Left lung (tissue), 10 donors: ENCODE data around the gene UBAC2. TPM values are rescaled to one million over a fixed set of nuclear protein-coding genes. Genes with fewer than 3 reads are reported as not detected.
"Not testable (repeated sequence)": the region's sequence is repeated elsewhere in the genome, so short reads cannot be mapped to it uniquely, and the experiment has no call there.

Experiments
- ATAC-seq: fragments of 200-7000 bp; cut with Tn5 transposase; one replicate; pipeline ENCODE4 v1.9.1; 2020; ENCODE audit warnings: moderate library complexity
- DNase-seq, 4 donors: peaks; one replicate each; pipeline ENCODE4 v3.0.0-alpha.2; 2013 to 2020
- H3K27ac ChIP-seq, 2 donors: fragments of 200-600 bp; sonication (generic) in 1 of 2; one replicate each; pipeline versions ENCODE4 v1.5.0 to v1.8.0; 2020 to 2021
- H3K27me3 ChIP-seq, 2 donors: fragments of 200-600 bp; sonication (generic) in 1 of 2; one replicate each; pipeline versions ENCODE4 v1.5.0 to v1.8.0; 2020 to 2021
- H3K36me3 ChIP-seq, 2 donors: fragments of 200-600 bp; sonication (generic) in 1 of 2; one replicate each; pipeline versions ENCODE4 v1.5.0 to v1.8.0; 2020 to 2021
- H3K4me1 ChIP-seq, 2 donors: fragments of 200-600 bp; one replicate each; pipeline ENCODE4 v1.8.0; 2021
- H3K4me3 ChIP-seq, 2 donors: fragments of 200-600 bp; sonication (generic) in 1 of 2; one replicate each; pipeline versions ENCODE4 v1.5.0 to v1.8.0; 2020 to 2021; ENCODE audit warnings: mild to moderate bottlenecking in 1 of 2
- H3K9me3 ChIP-seq, 2 donors: fragments of 200-600 bp; sonication (generic) in 1 of 2; one replicate each; pipeline versions ENCODE4 v1.5.0 to v1.8.0; 2020 to 2021
- intact Hi-C, 2 donors: fragments of 100-400 bp; cut with DNase I; formaldehyde crosslinking; loops; one replicate each; pipeline versions ENCODE4 v1.11.2 to v1.14.2; 2022
- polyA plus RNA-seq, 6 donors: library from polyadenylated mRNA; unstranded; fragments of 120-200 nt; gene quantifications; one replicate each; pipeline ENCODE4 v1.2.1, GENCODE V29; 2013; ENCODE audit not compliant: insufficient read length in 6 of 6
- total RNA-seq, 2 donors: library from RNA; stranded (reverse); fragmentation: NEBNext Ultra II Directional; extraction: Animal tissue kit (Norgen Biotek cat#: 25700); gene quantifications; one replicate each; pipeline ENCODE4 v1.2.1, GENCODE V29; 2021
- TF ChIP-seq, protein P1 (sequence below), 2 donors: fragments of 200-600 bp; sonication (generic) in 1 of 2; IDR thresholded peaks; one replicate each; pipeline versions ENCODE4 v1.5.0 to v1.8.0; 2021; ENCODE audit warnings: antibody characterized with exemption in 2 of 2
- donor health status: DM: no; HTN: yes; CAD: no.
- donor health status: DM: no; HTN: no; CAD: no.

UBAC2 gene
- total and polyA plus RNA-seq, 8 donors, result 56.1 to 71.6 (median 66.4) TPM

DNA sequence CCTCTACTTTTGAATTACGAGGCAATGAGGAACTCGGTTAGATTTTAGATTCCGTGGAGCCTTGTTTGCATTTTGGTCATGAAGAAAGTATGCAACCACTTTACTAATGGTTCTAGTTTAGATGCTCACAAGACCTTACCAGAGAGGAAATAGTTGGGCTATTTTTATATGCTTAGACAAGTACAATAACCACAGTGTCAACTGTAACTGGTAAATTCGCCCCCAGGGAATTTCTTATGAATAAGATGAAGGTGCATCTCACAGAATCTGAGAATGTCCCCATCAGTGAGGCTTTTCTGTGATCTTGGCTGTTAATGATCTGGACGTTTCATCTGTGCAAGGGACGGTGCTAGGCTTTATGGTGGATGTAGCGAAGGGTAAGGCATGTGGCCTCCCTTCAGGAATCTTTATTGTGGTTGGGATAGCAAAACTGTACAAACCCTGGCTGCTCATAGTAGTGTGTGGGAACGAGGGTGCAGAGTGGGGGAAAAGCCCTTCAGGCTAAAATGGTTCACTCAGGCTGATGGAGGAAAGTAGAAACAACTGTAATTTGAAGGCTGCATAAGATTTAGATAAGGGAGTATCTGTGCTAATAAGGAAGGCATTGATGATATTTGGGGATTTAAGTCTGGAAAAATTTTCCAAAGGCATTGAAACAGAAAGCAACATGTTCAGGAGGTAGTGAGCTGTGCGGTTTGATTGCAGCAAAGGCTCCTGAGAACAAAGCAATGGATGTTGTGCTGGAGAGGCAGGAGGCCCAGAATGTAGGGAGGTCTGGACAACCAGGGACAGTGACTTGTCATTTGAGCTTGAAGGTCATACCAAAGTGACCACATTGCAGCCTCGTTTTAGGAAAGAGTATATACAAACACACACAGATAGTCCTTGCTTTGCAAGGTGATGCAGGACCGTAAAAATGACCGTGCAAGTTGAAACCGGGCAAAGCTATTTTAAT is 28.4 kb downstream of the UBAC2 start:
- Histone ChIP-seq H3K9me3 (no peaks in the 10 kb centered on the region), H3K27me3 (no peaks in the 10 kb centered on the region), H3K4me1 (peaks cover 0 to 69% of the 10 kb centered on the region in 2 donors), H3K4me3 (no peak overlapping the region), H3K36me3 (no peaks in the 10 kb centered on the region), H3K27ac (peak overlapping the region in 1 of 2 donors; percentile 20)
- no peak for DNase-seq
- ATAC-seq, result peak; percentile 56
- intact Hi-C loops, result no loop called here
- TF ChIP-seq, protein P1, sequence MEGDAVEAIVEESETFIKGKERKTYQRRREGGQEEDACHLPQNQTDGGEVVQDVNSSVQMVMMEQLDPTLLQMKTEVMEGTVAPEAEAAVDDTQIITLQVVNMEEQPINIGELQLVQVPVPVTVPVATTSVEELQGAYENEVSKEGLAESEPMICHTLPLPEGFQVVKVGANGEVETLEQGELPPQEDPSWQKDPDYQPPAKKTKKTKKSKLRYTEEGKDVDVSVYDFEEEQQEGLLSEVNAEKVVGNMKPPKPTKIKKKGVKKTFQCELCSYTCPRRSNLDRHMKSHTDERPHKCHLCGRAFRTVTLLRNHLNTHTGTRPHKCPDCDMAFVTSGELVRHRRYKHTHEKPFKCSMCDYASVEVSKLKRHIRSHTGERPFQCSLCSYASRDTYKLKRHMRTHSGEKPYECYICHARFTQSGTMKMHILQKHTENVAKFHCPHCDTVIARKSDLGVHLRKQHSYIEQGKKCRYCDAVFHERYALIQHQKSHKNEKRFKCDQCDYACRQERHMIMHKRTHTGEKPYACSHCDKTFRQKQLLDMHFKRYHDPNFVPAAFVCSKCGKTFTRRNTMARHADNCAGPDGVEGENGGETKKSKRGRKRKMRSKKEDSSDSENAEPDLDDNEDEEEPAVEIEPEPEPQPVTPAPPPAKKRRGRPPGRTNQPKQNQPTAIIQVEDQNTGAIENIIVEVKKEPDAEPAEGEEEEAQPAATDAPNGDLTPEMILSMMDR (IDR thresholded peaks at IDR 0.05), result no peak

DNA sequence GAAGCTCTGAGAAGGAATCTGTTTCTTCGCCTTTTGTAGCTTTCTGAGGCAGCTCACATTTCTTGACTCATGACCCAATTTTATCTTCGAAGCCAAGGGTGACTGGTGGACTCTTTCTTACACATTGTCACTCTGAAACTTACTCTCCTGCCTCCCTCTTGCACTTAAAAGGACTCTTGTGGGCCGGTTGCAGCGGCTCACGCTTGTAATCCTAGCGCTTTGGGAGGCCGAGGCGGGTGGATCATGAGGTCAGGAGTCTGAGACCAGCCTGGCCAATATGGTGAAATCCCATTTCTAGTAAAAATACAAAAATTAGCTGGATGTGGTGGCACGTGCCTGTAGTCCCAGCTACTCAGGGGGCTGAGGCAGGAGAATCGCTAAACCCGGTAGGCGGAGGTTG is 29.9 kb downstream of the UBAC2 start:
- intact Hi-C loops, H3K36me3 ChIP-seq: not testable (repeated sequence)

DNA sequence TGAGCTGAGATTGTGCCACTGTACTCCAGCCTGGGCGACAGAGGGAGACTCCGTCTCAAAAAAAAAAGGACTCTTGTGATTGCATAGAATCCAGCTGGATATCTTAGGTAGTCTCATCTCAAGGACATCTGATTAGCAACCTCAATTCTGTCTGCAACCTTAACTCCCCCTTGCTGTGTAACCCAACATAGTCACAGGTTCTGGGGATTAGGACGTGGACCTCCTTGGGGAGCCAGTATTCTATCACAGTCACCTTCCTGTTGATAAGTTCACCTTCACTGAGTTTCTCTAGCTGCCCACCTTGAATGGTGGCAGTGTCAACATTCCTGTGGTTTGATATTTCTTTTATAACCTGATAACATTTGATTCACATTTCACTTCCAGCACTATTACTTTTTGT is 30.3 kb downstream of the UBAC2 start:
- Histone ChIP-seq H3K36me3 (no peaks in the 10 kb centered on the region), H3K4me1 (peaks cover 0 to 49% of the 10 kb centered on the region in 2 donors), H3K27me3 (no peaks in the 10 kb centered on the region), H3K9me3 (no peaks in the 10 kb centered on the region), H3K27ac (no peak overlapping the region), H3K4me3 (no peak overlapping the region)
- ATAC-seq (no peak), DNase-seq (no peak)
- intact Hi-C loops, result no loop called here
- TF ChIP-seq, protein P1 (IDR thresholded peaks at IDR 0.05), result no peak

More for the DNA sequence above, 29.9 kb downstream of the UBAC2 start:
- not testable (repeated sequence) for H3K4me3 ChIP-seq, H3K27me3 ChIP-seq, H3K27ac ChIP-seq, ATAC-seq, DNase-seq, H3K9me3 ChIP-seq
- H3K4me1 ChIP-seq, result peaks cover 0 to 53% of the 10 kb centered on the region in 2 donors

DNA sequence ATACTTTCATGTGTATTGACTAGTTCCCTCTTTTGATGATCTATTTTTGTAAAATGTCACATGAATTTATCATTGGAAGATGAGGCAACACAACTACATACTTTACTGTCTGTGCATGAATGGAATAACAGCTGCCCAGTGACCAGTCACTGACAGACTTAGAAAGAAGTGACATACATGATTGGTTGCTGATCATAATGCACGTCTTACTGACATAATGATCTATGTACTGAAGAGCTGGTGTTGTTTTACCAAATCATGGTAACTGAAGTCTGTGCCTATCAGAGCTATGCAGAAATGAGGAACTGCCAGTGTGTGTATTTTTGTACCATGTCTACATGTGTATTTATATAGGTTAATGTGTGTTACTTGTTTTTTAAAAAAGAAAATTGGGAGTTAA is 31.1 kb downstream of the UBAC2 start:
- ATAC-seq (peak; percentile 14), DNase-seq (no peak)
- peaks cover 0 to 44% of the 10 kb centered on the region in 2 donors for H3K4me1 ChIP-seq
- H3K27ac ChIP-seq, result no peak overlapping the region
- H3K27me3 ChIP-seq, result no peaks in the 10 kb centered on the region
- TF ChIP-seq, protein P1 (IDR thresholded peaks at IDR 0.05), result no peak
- no peaks in the 10 kb centered on the region for H3K36me3 ChIP-seq
- intact Hi-C loops, result no loop called here
- H3K9me3 ChIP-seq, result no peaks in the 10 kb centered on the region
- no peak overlapping the region for H3K4me3 ChIP-seq

DNA sequence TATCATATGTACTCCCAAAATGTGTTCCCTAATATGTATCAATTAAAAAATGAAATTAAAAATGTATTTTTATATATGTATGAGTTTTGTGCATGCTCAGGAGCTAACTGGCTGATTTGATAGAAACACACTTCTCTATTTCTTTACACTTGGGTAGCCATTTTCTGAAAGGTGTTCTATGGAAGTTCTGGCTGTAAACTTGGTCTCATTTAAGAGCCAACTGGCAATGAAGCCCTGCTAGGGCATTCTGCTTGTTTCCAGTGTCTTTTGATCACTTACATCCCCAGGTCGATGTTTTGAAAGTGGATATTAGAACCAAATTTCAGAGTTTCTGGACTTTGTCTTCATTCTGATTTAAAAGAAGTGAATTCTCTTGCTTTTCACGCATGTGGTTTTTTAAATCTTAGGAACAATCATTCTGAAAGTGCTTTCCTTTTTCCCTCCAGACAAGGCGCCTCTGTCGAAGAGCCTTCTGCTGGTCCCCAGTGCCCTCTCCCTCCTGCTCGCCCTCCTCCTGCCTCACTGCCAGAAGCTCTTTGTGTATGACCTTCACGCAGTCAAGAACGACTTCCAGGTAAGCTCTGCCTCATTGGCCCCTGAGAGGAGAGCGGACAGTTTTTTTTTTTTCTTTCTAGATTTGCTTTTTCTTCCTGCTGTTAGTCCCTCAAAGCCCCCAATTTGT is 37.5 kb downstream of the UBAC2 start:
- intact Hi-C loops, result no loop called here
- H3K9me3 ChIP-seq, result no peaks in the 10 kb centered on the region
- ATAC-seq, result no peak
- peaks cover 0 to 20% of the 10 kb centered on the region in 2 donors for H3K4me1 ChIP-seq
- TF ChIP-seq, protein P1 (IDR thresholded peaks at IDR 0.05), result no peak
- no peak overlapping the region for H3K4me3 ChIP-seq
- H3K36me3 ChIP-seq, result peaks cover 0 to 27% of the 10 kb centered on the region in 2 donors
- peak overlapping the region in 1 of 2 donors; percentile 57 for H3K27ac ChIP-seq
- no peaks in the 10 kb centered on the region for H3K27me3 ChIP-seq
- DNase-seq, result no peak
